Measurements from ENCODE around the gene TSPAN12. TPM values are rescaled to one million over a fixed set of nuclear protein-coding genes. Genes with fewer than 3 reads are reported as not detected.

TSPAN12 gene
- total RNA-seq, 1 donor from 2014 or later: 68.7 TPM

DNA sequence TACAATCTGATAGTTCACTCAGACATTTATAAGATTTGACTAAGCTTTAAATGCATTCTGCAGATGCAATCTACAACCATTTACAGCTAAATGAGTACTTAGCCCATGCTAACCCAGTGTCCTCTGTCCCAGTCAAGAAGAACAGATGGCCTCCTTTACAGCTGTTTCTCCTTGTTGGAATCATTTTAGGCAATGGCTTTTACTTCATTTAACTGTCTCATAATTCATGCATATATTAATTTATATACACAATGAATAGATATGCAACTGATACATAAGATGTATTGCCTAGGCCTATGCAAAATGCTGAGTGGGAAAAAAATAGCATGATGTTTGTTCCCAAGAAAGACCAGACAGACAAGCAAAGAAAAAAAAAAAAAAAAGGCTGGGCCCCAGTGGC is 82.2 kb downstream of the TSPAN12 start:
- Histone ChIP-seq H3K36me3 (no peaks in the 10 kb centered on the region), H3K4me3 (no peak overlapping the region), H3K9me3 (replicated peaks) (no peaks in the 10 kb centered on the region), H3K27me3 (ENCODE audit: low read depth) (no peaks in the 10 kb centered on the region), H3K27ac (replicated peaks) (no peak overlapping the region), H3K4me1 (no peaks in the 10 kb centered on the region)
- DNase-seq: no peak
- TF ChIP-seq, protein P1, sequence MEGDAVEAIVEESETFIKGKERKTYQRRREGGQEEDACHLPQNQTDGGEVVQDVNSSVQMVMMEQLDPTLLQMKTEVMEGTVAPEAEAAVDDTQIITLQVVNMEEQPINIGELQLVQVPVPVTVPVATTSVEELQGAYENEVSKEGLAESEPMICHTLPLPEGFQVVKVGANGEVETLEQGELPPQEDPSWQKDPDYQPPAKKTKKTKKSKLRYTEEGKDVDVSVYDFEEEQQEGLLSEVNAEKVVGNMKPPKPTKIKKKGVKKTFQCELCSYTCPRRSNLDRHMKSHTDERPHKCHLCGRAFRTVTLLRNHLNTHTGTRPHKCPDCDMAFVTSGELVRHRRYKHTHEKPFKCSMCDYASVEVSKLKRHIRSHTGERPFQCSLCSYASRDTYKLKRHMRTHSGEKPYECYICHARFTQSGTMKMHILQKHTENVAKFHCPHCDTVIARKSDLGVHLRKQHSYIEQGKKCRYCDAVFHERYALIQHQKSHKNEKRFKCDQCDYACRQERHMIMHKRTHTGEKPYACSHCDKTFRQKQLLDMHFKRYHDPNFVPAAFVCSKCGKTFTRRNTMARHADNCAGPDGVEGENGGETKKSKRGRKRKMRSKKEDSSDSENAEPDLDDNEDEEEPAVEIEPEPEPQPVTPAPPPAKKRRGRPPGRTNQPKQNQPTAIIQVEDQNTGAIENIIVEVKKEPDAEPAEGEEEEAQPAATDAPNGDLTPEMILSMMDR (IDR thresholded peaks at IDR 0.05; ENCODE audit: borderline replicate concordance): no peak
- intact Hi-C loops (cut with micrococcal nuclease): no loop called here

DNA sequence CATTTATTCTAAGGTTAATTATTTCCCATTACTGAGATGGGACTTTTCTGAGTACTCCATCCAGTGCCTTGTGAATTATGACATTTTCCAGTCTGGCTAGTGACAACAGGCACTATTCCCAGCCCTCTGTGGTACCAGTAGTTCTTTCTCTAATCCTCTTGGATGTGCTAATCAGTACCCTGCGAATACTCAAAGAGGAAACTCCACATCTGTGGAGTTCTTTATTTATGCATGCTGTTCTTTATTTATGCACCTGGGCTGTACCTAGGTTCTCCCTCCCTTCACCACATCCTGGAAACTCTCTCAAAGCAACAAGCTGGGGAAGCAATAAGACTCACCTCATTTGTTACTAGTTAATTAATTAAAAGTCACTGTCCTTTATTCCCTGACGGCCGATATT is 83.5 kb downstream of the TSPAN12 start:
- no peak overlapping the region for H3K4me3 ChIP-seq
- no peak overlapping the region for H3K27ac ChIP-seq (replicated peaks)
- no peaks in the 10 kb centered on the region for H3K9me3 ChIP-seq (replicated peaks)
- no peaks in the 10 kb centered on the region for H3K27me3 ChIP-seq (ENCODE audit: low read depth)
- TF ChIP-seq, protein P1 (IDR thresholded peaks at IDR 0.05; ENCODE audit: borderline replicate concordance): no peak
- no peaks in the 10 kb centered on the region for H3K4me1 ChIP-seq
- no peaks in the 10 kb centered on the region for H3K36me3 ChIP-seq
- intact Hi-C loops (cut with micrococcal nuclease): no loop called here
- DNase-seq: no peak

DNA sequence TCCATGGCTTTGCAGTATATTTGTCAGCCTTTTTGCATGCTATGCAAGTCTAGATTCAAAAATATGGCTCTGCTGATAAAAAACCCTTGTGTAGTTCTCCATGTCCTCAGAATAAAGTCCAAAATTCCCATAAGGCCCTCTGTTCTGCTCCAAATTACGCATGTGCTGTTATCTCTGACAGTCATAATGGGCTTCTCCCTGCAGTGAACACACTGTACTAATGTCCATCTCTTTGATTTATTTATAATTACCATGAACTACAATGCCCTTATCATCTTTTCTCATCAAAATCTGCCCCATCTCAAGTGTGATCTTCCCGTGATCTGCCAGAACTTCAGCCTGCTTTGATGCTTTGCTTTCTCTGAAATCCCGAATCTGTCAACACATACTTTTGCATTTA is 87.7 kb downstream of the TSPAN12 start:
- TF ChIP-seq, protein P1 (IDR thresholded peaks at IDR 0.05; ENCODE audit: borderline replicate concordance): no peak
- DNase-seq: no peak
- no peaks in the 10 kb centered on the region for H3K9me3 ChIP-seq (replicated peaks)
- intact Hi-C loops (cut with micrococcal nuclease): no loop called here
- H3K27me3 ChIP-seq (ENCODE audit: low read depth): no peaks in the 10 kb centered on the region
- no peaks in the 10 kb centered on the region for H3K36me3 ChIP-seq
- H3K4me3 ChIP-seq: no peak overlapping the region
- H3K4me1 ChIP-seq: no peaks in the 10 kb centered on the region
- no peak overlapping the region for H3K27ac ChIP-seq (replicated peaks)

DNA sequence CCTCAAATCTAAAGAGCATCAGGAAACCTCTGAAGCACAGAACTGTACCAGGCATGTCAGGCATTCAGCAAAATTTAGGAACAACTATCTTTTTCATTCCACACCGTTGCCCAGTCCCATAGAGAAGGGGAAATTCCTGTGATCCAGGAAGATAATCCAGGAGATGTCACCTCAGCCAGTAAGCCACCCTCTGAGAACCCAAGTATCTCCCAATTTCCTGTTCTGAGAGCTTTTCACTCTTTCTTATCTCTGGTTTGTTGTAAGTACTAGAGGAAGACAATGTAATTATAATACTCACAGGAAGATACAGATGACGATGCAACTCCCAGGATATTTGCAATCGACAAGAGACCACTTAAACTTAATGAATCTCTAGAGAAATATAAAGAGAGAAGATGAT is 97.1 kb downstream of the TSPAN12 start:
- Histone ChIP-seq H3K4me1 (no peaks in the 10 kb centered on the region), H3K9me3 (replicated peaks) (no peaks in the 10 kb centered on the region), H3K4me3 (no peak overlapping the region), H3K36me3 (no peaks in the 10 kb centered on the region), H3K27ac (replicated peaks) (no peak overlapping the region), H3K27me3 (ENCODE audit: low read depth) (no peaks in the 10 kb centered on the region)
- TF ChIP-seq, protein P1 (IDR thresholded peaks at IDR 0.05; ENCODE audit: borderline replicate concordance): no peak
- DNase-seq: no peak
- intact Hi-C loops (cut with micrococcal nuclease): no loop called here

DNA sequence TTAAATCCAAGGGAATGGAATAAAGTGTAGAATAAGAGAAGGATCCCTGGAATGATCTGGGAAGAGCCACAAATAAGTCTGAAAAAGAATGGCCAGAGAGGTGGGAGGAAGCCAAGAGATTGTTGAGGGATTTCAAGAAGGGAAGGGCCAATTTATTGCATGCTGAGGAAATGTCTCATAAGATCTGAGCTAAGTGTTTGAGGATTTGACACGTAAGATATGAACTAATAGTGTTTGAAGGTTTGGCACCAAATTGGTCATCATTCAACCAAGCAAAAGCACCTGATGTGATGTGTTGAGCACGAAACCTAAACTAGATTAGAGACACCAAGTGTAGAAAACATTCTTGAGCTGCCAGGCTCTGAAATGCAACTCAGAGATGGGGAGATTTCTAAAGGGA is 97.9 kb downstream of the TSPAN12 start:
- intact Hi-C loops (cut with micrococcal nuclease): no loop called here
- no peaks in the 10 kb centered on the region for H3K27me3 ChIP-seq (ENCODE audit: low read depth)
- H3K4me1 ChIP-seq: no peaks in the 10 kb centered on the region
- no peak for DNase-seq
- H3K9me3 ChIP-seq (replicated peaks): no peaks in the 10 kb centered on the region
- no peak overlapping the region for H3K27ac ChIP-seq (replicated peaks)
- H3K4me3 ChIP-seq: no peak overlapping the region
- no peaks in the 10 kb centered on the region for H3K36me3 ChIP-seq
- TF ChIP-seq, protein P1 (IDR thresholded peaks at IDR 0.05; ENCODE audit: borderline replicate concordance): no peak

DNA sequence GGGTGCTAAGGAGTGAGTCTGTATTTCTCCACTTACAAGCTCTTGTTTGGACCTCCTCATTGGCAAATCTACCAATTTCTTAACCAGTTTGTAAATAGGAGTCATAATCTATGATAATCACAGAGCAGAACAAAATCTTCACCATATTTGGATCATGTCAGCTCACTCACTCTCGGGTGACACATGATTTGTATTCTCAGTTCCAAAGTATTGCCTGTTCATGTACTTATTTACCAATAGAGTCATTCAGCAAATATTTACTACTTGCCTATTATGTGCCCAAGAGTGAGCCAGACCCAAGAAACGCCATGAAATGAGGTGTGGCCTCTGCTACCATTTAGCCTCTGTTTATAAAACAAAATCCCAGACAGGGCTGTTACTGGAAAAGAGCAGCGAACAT is 114.8 kb downstream of the TSPAN12 start:
- Histone ChIP-seq H3K27me3 (ENCODE audit: low read depth) (no peaks in the 10 kb centered on the region), H3K4me3 (no peak overlapping the region), H3K4me1 (no peaks in the 10 kb centered on the region), H3K9me3 (replicated peaks) (no peaks in the 10 kb centered on the region), H3K27ac (replicated peaks) (no peak overlapping the region), H3K36me3 (no peaks in the 10 kb centered on the region)
- DNase-seq: no peak
- intact Hi-C loops (cut with micrococcal nuclease): no loop called here
- TF ChIP-seq, protein P1 (IDR thresholded peaks at IDR 0.05; ENCODE audit: borderline replicate concordance): no peak
